CD4-positive, alpha-beta memory T cell (primary cell): ENCODE data around the gene TMC4. TPM values are rescaled to one million over a fixed set of nuclear protein-coding genes. Genes with fewer than 3 reads are reported as not detected.

Experiments
- CTCF ChIA-PET: fragments of 350-600 bp; sonication (Branson Sonifier 250); formaldehyde crosslinking; loops from one replicate; lab custom pipeline; 2021; ENCODE audit warnings: inconsistent platforms; ENCODE audit not compliant: partially characterized antibody; lab: Charles Lee
- POLR2A ChIA-PET: fragments of 350-600 bp; sonication (Branson Sonifier 250); formaldehyde crosslinking; loops from one replicate; lab custom pipeline; 2021; ENCODE audit not compliant: partially characterized antibody; lab: Charles Lee
- DNase-seq, 5 donors: peaks; one replicate each; pipeline versions ENCODE4 v3.0.0 to v3.0.0-alpha.2; 2020 to 2022; ENCODE audit warnings: mixed read lengths in 1 of 5
- H3K27ac ChIP-seq: one replicate; pipeline ENCODE4 v1.7.0; 2013; ENCODE audit warnings: low read depth, low read length
- H3K27me3 ChIP-seq: 2 replicates; pipeline ENCODE4 v1.7.0; 2013; ENCODE audit warnings: mild to moderate bottlenecking, low read length, moderate library complexity; ENCODE audit not compliant: insufficient read depth
- H3K36me3 ChIP-seq: 2 replicates; pipeline ENCODE4 v1.7.0; 2013; ENCODE audit warnings: mild to moderate bottlenecking, low read length, moderate library complexity; ENCODE audit not compliant: insufficient read depth
- H3K4me1 ChIP-seq: 2 replicates; pipeline ENCODE4 v1.7.0; 2013; ENCODE audit warnings: mild to moderate bottlenecking, low read length, moderate library complexity; ENCODE audit not compliant: insufficient read depth
- H3K4me3 ChIP-seq, 2 donors: one replicate each; pipeline ENCODE4 v1.7.0; 2013; ENCODE audit warnings: low read length in 2 of 2, mild to moderate bottlenecking in 1 of 2
- H3K9me3 ChIP-seq, 2 donors: one replicate each; pipeline ENCODE4 v1.7.0; 2013; ENCODE audit warnings: low read length in 2 of 2, control low read depth in 1 of 2; ENCODE audit not compliant: control insufficient read depth in 1 of 2
- H3K27ac Mint-ChIP-seq, 7 donors: one replicate each; pipeline ENCODE4 v1.8.0; 2020 to 2021; ENCODE audit warnings: mixed read lengths in 7 of 7, mild to moderate bottlenecking in 6 of 7, inconsistent platforms in 3 of 7, moderate library complexity in 3 of 7
- H3K27me3 Mint-ChIP-seq, 2 donors: one replicate each; pipeline ENCODE4 v1.8.0; 2020 to 2021; ENCODE audit warnings: mixed read lengths in 2 of 2
- H3K36me3 Mint-ChIP-seq, 2 donors: one replicate each; pipeline ENCODE4 v1.8.0; 2020 to 2021; ENCODE audit warnings: mixed read lengths in 2 of 2, inconsistent platforms in 1 of 2, mild to moderate bottlenecking in 1 of 2
- H3K4me1 Mint-ChIP-seq, 4 donors: one replicate each; pipeline ENCODE4 v1.8.0; 2020 to 2021; ENCODE audit warnings: mixed read lengths in 4 of 4, mild to moderate bottlenecking in 1 of 4
- H3K4me3 Mint-ChIP-seq, 8 donors: one replicate each; pipeline ENCODE4 v1.8.0; 2020 to 2021; ENCODE audit warnings: mixed read lengths in 8 of 8, mild to moderate bottlenecking in 7 of 8, moderate library complexity in 6 of 8, inconsistent platforms in 3 of 8
- H3K9me3 Mint-ChIP-seq, 8 donors: one replicate each; pipeline ENCODE4 v1.8.0; 2020 to 2021; ENCODE audit warnings: mixed read lengths in 8 of 8, mild to moderate bottlenecking in 5 of 8, inconsistent platforms in 3 of 8, moderate library complexity in 1 of 8
- intact Hi-C: fragments of 100-400 bp; cut with micrococcal nuclease; formaldehyde crosslinking; loops from one replicate; pipeline ENCODE4 v1.15.1; 2023
- polyA plus RNA-seq, 2 donors: library from polyadenylated mRNA; unstranded; fragments of 300-500 nt; fragmentation: Illumina TruSeq; gene quantifications; one replicate each; pipeline ENCODE4 v1.2.3, GENCODE V29; 2021
- total RNA-seq, 2 experiments: library from RNA; stranded (reverse); gene quantifications; one replicate each; pipeline ENCODE4 v1.2.3, GENCODE V29; 2021

TMC4 gene
- total and polyA plus RNA-seq, 4 experiments from 2014 or later = 0.61 to 3.3 (median 0.91) TPM

DNA sequence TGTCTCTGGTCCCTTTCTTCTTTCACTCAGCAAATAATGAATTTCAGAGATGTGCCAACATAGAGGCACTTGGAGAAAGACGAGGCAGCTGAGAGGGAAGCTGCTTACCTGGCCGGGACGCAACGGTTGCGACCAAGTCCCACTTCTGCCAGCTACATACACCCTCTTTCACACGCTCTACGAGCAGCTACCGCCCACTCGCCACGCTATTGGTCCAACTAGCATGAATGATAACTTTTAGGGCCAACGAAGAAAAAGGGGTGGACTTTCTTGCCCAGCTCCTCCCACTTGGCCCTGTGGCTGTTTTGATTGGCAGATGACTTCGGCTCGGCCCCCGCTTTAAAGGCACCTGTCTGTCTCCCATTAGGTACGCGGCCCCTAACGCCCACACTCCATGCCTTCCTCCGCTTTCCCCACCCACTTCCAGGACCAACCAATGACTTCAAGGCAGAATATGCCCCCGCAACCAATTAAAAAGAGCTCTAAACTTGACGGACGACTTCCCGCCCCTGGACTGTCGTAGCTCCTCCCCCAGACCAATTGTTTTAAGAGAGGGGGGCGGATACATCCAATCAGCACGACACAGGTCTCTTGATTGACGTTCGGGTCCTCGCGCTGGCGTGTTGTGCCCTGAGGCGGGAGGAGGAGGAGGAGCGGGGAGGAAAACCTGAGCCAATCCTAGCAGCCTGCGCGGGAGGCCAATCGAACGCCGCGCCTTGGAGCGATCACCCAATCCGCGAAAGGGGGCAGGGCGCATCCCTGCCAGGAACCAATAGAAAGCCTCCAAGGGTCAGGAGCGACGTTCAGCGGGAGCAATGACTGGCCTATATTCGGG, 35.9 kb downstream of the TMC4 start:
- Histone ChIP-seq H3K36me3 (peaks cover 18% of the 10 kb centered on the region), H3K4me3 (peak overlapping the region; percentile 73 to 87), H3K9me3 (no peaks in the 10 kb centered on the region), H3K27ac (peak overlapping the region; percentile 91), H3K27me3 (no peaks in the 10 kb centered on the region), H3K4me1 (peaks cover 43% of the 10 kb centered on the region)
- ChIA-PET CTCF (interaction anchor here (0.9 to 1.6 kb wide), 10 partner anchors 13 to 254 kb away, joined by 3 to 15 read pairs (median 5); partner anchors contain the start of genes LENG1, MBOAT7, PRPF31 and TFPT), POLR2A (interaction anchor here (0.6 to 5.2 kb wide), 30 partner anchors 10 to 1270 kb away, joined by 3 to 131 read pairs (median 6); partner anchors contain the start of genes LENG1, LENG8, LENG9 and MBOAT7)
- H3K36me3 Mint-ChIP-seq = peaks cover 4 to 20% of the 10 kb centered on the region in 2 donors
- peak overlapping the region; percentile 87 to 94 (median 92) for H3K27ac Mint-ChIP-seq
- no peaks in the 10 kb centered on the region for H3K27me3 Mint-ChIP-seq
- peak; percentile 99 to 100 (median 100) for DNase-seq
- peaks cover 28 to 54% (median 41%) of the 10 kb centered on the region in 4 donors for H3K4me1 Mint-ChIP-seq
- peak overlapping the region; percentile 87 to 93 (median 90) for H3K4me3 Mint-ChIP-seq
- no peaks in the 10 kb centered on the region for H3K9me3 Mint-ChIP-seq
- intact Hi-C loops = loop anchor here (1.0 kb wide), 5 partner anchors 22 to 270 kb away; partner anchors contain the start of genes LENG1, MYADM, NDUFA3 and PRPF31

DNA sequence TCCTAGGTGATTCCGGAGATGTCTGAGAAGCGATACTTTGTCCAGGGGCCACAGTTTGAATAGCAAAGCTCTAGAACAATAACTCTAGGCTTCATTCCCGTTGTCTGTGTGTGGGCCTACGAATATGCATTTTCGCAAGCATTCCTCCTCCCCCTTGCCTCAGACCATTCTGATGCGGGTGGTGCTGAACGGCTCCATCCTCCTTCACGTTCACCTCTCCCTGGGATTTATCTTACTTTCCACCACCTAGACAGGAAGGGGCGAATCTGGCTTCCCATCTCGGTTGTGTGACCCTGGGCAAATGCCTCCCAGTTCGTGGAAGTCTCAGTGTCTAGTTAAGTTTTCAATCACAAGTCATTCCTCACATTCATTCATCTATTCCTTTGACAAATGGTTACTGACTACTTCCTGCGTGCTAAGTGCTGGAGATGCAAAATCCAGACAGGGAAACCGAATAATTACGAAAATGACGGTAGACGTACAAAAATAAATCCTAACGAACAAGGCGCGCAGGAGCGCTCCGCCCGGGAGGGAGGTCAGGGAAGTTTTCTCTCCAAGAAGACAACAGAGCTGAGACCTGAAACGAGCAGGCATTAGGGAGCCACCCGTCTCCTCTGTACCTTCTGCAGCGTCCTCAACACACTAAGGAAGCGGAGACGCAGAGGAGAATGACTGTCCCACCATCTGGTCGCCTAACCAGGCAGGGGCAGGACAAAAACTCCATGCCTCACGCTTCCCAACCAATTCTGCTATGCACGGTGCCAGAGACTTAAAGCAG, 36.7 kb downstream of the TMC4 start:
- H3K27me3 Mint-ChIP-seq = no peaks in the 10 kb centered on the region
- peaks cover 0 to 20% of the 10 kb centered on the region in 2 donors for H3K36me3 Mint-ChIP-seq
- H3K9me3 ChIP-seq = no peaks in the 10 kb centered on the region
- intact Hi-C loops = no loop called here
- peaks cover 11% of the 10 kb centered on the region for H3K36me3 ChIP-seq
- peak overlapping the region; percentile 87 to 93 (median 92) for H3K27ac Mint-ChIP-seq
- H3K9me3 Mint-ChIP-seq = no peaks in the 10 kb centered on the region
- peak overlapping the region; percentile 16 for H3K27ac ChIP-seq
- H3K4me3 Mint-ChIP-seq = peak overlapping the region; percentile 87 to 93 (median 90)
- H3K4me3 ChIP-seq = peak overlapping the region; percentile 72 to 87
- no peaks in the 10 kb centered on the region for H3K27me3 ChIP-seq
- peaks cover 40% of the 10 kb centered on the region for H3K4me1 ChIP-seq
- peaks cover 22 to 51% (median 36%) of the 10 kb centered on the region in 4 donors for H3K4me1 Mint-ChIP-seq
- POLR2A ChIA-PET = interaction anchor here (0.8 to 5.2 kb wide), 22 partner anchors 9 to 1271 kb away, joined by 3 to 131 read pairs (median 8); partner anchors contain the start of genes LENG1, LENG8, LENG9 and MBOAT7
- CTCF ChIA-PET = interaction anchor here (0.5 to 1.6 kb wide), 10 partner anchors 14 to 254 kb away, joined by 3 to 15 read pairs (median 5); partner anchors contain the start of genes LENG1, PRPF31 and TFPT
- DNase-seq = peak in 1 of 5 donors; percentile 29

DNA sequence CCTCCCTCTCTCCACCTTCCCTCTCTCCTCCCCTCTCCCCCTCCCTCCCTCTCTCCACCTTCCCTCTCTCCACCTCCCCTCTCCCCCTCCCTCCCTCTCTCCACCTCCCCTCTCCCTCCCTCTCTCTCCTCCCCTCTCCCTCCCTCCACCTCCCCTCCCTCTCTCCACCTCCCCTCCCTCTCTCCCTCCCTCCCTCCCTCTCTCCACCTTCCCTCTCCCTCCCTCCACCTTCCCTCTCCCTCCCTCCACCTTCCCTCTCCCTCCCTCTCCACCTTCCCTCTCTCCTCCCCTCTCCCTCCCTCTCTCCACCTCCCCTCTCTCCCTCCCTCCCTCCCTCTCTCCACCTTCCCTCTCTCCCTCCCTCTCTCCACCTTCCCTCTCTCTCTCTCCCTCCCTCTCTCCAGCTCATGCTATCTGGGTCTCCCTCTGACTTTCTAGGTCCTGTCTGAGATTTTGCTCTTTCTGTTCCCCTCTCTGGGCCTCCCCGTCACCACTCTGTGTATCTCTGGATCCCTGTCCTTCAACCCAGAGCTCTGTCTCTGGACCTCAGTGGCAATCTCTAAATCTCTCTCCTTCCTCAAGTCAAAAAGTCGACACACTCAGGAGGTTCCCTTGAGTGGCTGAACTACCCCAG, 38.9 kb downstream of the TMC4 start:
- Mint-ChIP-seq H3K36me3 (peaks cover 0 to 22% of the 10 kb centered on the region in 2 donors), H3K9me3 (peaks cover 0 to 2% (median 0%) of the 10 kb centered on the region in 8 donors), H3K27me3 (no peaks in the 10 kb centered on the region), H3K4me1 (peaks cover 13 to 32% (median 21%) of the 10 kb centered on the region in 4 donors), H3K4me3 (peak overlapping the region in 1 of 8 donors; percentile 41), H3K27ac (peak overlapping the region in 4 of 7 donors; percentile 36 to 86 (median 55))
- CTCF ChIA-PET = no interaction called here
- H3K4me1 ChIP-seq = peaks cover 18% of the 10 kb centered on the region
- peaks cover 7% of the 10 kb centered on the region for H3K36me3 ChIP-seq
- intact Hi-C loops = no loop called here
- H3K27ac ChIP-seq = no peak overlapping the region
- H3K9me3 ChIP-seq = no peaks in the 10 kb centered on the region
- no peak overlapping the region for H3K4me3 ChIP-seq
- DNase-seq = peak in 1 of 5 donors; percentile 3
- POLR2A ChIA-PET = no interaction called here
- no peaks in the 10 kb centered on the region for H3K27me3 ChIP-seq

DNA sequence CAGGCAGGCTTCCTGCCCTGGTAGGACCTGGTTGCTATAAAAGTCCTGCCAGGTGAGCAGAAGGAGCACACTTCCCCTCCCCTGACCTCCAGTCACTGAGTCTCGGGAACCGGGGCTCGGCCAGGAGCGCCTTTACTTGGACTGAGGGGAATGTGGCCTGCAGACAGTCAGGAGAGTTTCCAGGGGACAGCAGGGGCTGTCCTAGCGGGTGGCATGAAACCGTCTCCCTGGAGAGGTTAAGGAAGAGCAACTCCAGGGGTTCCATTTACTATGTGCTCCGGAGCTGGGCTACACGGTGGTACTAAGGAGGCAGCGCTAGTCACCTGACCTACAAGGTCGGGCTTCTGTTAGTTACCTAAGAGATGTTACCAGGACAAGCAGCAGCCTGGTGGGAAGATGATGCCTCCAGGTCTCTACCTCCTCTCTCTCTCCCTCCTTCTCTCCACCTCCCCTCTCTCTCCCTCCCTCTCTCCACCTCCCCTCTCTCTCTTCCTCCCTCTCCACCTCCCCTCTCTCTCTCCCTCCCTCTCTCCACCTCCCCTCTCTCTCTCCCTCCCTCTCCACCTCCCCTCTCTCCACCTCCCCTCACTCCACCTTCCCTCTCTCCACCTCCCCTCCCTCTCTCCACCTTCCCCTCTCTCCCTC, 39.5 kb downstream of the TMC4 start:
- Mint-ChIP-seq H3K27ac (peak overlapping the region in 1 of 7 donors; percentile 24), H3K4me1 (peaks cover 8 to 25% (median 16%) of the 10 kb centered on the region in 4 donors), H3K27me3 (no peaks in the 10 kb centered on the region), H3K36me3 (peaks cover 0 to 21% of the 10 kb centered on the region in 2 donors), H3K9me3 (peaks cover 0 to 2% (median 0%) of the 10 kb centered on the region in 8 donors), H3K4me3 (no peak overlapping the region)
- peaks cover 11% of the 10 kb centered on the region for H3K4me1 ChIP-seq
- peaks cover 10% of the 10 kb centered on the region for H3K36me3 ChIP-seq
- no peak overlapping the region for H3K4me3 ChIP-seq
- POLR2A ChIA-PET = no interaction called here
- no peaks in the 10 kb centered on the region for H3K9me3 ChIP-seq
- no peak overlapping the region for H3K27ac ChIP-seq
- CTCF ChIA-PET = no interaction called here
- intact Hi-C loops = no loop called here
- no peaks in the 10 kb centered on the region for H3K27me3 ChIP-seq
- peak in 2 of 5 donors; percentile 50 to 54 for DNase-seq

DNA sequence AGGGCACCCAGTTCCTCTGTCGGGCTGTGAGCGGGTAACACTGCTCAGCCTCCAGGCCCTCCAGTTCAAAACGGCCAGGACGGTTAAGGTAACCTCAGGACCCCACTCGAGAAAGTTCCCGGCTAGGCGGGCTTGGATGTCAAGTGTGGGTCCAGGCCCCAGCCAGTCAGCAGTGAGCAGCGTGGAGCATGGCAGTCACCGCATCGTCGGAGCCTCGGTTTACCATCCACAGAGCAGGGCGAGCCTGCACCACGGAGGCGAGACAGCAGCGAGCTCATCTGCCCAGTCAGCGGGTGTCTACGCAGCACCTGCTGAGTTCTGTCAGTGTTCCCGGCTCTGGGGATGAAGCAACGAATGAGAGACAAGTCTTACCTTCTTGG, 43.4 kb downstream of the TMC4 start:
- ChIA-PET CTCF (no interaction called here), POLR2A (interaction anchor here (1.0 kb wide), 1 partner anchor 15 kb away, joined by 3 read pairs; the partner anchor contains the start of genes PRPF31 and TFPT)
- H3K36me3 ChIP-seq = peaks cover 35% of the 10 kb centered on the region
- H3K4me1 ChIP-seq = no peaks in the 10 kb centered on the region
- no peaks in the 10 kb centered on the region for H3K27me3 Mint-ChIP-seq
- H3K27ac ChIP-seq = no peak overlapping the region
- no peaks in the 10 kb centered on the region for H3K27me3 ChIP-seq
- intact Hi-C loops = no loop called here
- no peak overlapping the region for H3K4me3 Mint-ChIP-seq
- H3K4me1 Mint-ChIP-seq = peaks cover 0 to 6% (median 5%) of the 10 kb centered on the region in 4 donors
- H3K9me3 ChIP-seq = no peaks in the 10 kb centered on the region
- peaks cover 14 to 40% of the 10 kb centered on the region in 2 donors for H3K36me3 Mint-ChIP-seq
- peak in 1 of 5 donors; percentile 7 for DNase-seq
- H3K4me3 ChIP-seq = no peak overlapping the region
- peaks cover 0 to 2% (median 0%) of the 10 kb centered on the region in 8 donors for H3K9me3 Mint-ChIP-seq
- no peak overlapping the region for H3K27ac Mint-ChIP-seq
